WERI-Rb-1 (cell line): ENCODE measurements around the gene SV2C.
A peak's percentile ranks its signal among the peaks of the same experiment; 100 is the strongest.

ENCODE experiments used
- DNase-seq: peaks from one replicate; pipeline ENCODE4 v3.0.0-alpha.2; 2020
- H3K27ac ChIP-seq: fragments of 250-450 bp; sonication (Bioruptor Pico); 2 replicates; pipeline ENCODE4 v1.5.1; 2020; ENCODE audit warnings: mild to moderate bottlenecking, moderate library complexity
- H3K27me3 ChIP-seq: fragments of 250-450 bp; sonication (Bioruptor Pico); 2 replicates; pipeline ENCODE4 v1.5.1; 2021; ENCODE audit warnings: mild to moderate bottlenecking, low read depth, moderate library complexity; ENCODE audit not compliant: insufficient read depth, severe bottlenecking
- H3K36me3 ChIP-seq: fragments of 250-450 bp; sonication (Bioruptor Pico); 2 replicates; pipeline ENCODE4 v1.5.1; 2020; ENCODE audit warnings: mild to moderate bottlenecking, moderate library complexity
- H3K4me3 ChIP-seq: 2 replicates; pipeline ENCODE4 v1.5.1; 2011; ENCODE audit warnings: low read depth, mild to moderate bottlenecking, control low read depth, low read length
- H3K9me3 ChIP-seq: fragments of 250-450 bp; sonication (Bioruptor Pico); 2 replicates; pipeline ENCODE4 v1.5.1; 2021; ENCODE audit warnings: mild to moderate bottlenecking, moderate library complexity; ENCODE audit not compliant: severe bottlenecking
- TF ChIP-seq, protein P1 (sequence below): IDR thresholded peaks from 2 replicates; pipeline ENCODE4 v1.5.1; 2011; ENCODE audit warnings: low read depth, mild to moderate bottlenecking, control low read depth, inconsistent platforms, low read length

The SV2C gene

DNA sequence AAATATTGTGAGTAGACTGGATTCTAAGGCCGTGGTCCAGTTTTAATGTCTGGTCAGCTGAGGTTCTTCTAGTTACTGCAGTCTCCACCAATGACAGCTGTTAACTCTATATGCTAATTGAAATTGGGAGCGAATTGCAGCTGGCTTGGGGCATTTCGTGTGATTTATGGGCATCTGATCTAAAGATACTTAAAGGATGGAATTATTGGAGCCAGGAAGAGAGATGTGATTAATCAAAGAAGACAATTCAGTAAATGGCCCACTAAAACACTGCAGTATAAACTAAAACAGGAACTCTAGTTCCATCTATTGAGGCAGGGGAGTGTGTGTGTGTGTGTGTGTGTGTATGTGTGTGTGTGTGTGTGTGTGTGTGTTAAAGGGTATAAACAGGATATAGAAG is 162.4 kb downstream of the SV2C start:
- H3K9me3 ChIP-seq, result no peaks in the 10 kb centered on the region
- peak; percentile 67 for DNase-seq
- TF ChIP-seq, protein P1, sequence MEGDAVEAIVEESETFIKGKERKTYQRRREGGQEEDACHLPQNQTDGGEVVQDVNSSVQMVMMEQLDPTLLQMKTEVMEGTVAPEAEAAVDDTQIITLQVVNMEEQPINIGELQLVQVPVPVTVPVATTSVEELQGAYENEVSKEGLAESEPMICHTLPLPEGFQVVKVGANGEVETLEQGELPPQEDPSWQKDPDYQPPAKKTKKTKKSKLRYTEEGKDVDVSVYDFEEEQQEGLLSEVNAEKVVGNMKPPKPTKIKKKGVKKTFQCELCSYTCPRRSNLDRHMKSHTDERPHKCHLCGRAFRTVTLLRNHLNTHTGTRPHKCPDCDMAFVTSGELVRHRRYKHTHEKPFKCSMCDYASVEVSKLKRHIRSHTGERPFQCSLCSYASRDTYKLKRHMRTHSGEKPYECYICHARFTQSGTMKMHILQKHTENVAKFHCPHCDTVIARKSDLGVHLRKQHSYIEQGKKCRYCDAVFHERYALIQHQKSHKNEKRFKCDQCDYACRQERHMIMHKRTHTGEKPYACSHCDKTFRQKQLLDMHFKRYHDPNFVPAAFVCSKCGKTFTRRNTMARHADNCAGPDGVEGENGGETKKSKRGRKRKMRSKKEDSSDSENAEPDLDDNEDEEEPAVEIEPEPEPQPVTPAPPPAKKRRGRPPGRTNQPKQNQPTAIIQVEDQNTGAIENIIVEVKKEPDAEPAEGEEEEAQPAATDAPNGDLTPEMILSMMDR, result no peak
- no peaks in the 10 kb centered on the region for H3K36me3 ChIP-seq
- H3K27me3 ChIP-seq, result no peaks in the 10 kb centered on the region
- peak overlapping the region; percentile 51 for H3K27ac ChIP-seq
- no peak overlapping the region for H3K4me3 ChIP-seq

DNA sequence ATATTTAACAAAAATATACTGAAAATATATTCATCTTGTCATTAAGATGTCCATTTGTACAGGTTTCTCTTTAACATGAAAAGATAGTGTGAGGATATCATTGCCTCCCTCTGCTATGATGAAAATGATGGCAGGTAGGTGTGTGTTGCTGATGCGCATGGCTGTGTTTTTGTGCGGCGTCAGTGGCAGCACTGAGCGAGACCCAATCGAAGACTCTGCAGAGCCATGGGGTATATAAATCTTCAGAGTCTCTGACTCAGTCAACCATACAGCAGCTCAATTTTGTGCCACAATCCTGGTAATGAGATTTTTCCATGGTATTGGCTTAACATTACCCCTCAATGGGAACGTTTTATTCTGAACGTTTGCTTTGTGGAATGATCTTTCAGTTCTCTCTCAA is 166.4 kb downstream of the SV2C start:
- TF ChIP-seq, protein P1, result no peak
- H3K4me3 ChIP-seq, result no peak overlapping the region
- H3K36me3 ChIP-seq, result no peaks in the 10 kb centered on the region
- no peak for DNase-seq
- H3K9me3 ChIP-seq, result no peaks in the 10 kb centered on the region
- H3K27me3 ChIP-seq, result no peaks in the 10 kb centered on the region
- H3K27ac ChIP-seq, result no peak overlapping the region

DNA sequence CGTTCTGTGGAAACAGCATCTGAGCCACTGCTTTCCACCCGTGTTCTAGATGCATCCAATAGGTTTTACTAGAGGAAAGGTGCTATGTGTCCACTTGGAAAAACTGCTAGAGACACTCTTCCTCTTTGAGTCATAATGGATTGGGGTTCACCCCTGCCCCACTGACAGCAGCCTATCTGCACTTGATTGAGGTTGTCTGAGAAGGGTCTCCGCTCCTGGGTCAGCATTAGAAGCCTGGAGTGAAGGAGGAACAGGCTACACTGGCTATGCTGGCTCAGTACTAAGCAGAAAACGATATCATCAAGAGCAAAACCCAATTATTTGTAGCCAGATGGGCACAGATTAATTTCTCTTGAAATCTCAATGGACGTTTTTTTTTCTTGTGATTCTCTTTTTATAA is 167.3 kb downstream of the SV2C start:
- TF ChIP-seq, protein P1, result no peak
- DNase-seq, result no peak
- no peak overlapping the region for H3K4me3 ChIP-seq
- no peak overlapping the region for H3K27ac ChIP-seq
- H3K27me3 ChIP-seq, result no peaks in the 10 kb centered on the region
- no peaks in the 10 kb centered on the region for H3K9me3 ChIP-seq
- H3K36me3 ChIP-seq, result no peaks in the 10 kb centered on the region

DNA sequence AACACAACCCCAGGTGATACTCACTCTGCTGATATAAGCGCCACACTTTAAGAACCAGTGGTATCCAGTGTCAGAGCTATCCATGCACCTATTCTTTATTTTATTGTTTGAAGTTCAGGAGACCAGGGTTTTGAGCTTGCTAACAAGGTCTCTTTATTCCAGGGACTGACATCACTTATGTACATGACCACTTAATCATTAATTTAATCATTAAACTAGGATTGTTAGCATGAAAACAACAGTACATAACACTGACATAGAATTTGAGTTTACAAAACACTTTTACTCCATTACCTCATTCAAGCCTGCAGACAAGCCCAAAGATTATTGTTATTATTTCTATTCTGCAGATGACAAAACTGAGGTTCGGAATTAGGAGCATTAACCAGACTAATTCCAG is 168.5 kb downstream of the SV2C start:
- Histone ChIP-seq H3K9me3 (no peaks in the 10 kb centered on the region), H3K27ac (no peak overlapping the region), H3K27me3 (no peaks in the 10 kb centered on the region), H3K36me3 (no peaks in the 10 kb centered on the region), H3K4me3 (no peak overlapping the region)
- no peak for DNase-seq
- TF ChIP-seq, protein P1, result no peak

DNA sequence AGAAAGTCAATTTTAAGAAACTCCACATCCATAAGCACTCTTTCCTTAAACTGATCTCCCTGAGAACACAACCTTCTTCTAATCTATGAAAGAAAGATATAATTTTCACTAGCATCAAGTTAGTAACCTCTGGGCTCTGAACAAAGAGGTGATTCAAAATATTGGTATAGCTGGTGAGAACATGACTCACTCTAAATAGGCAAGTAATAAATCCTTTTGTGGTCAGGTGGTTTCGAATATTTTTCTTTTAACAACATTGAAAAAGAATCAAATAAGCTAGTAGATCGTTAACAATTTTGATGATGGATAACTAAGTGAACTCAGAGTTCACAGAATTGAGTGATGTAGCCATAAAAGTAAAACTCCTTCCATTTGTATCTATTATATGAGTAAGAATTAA is 169.3 kb downstream of the SV2C start:
- no peak overlapping the region for H3K4me3 ChIP-seq
- TF ChIP-seq, protein P1, result no peak
- H3K36me3 ChIP-seq, result no peaks in the 10 kb centered on the region
- no peaks in the 10 kb centered on the region for H3K27me3 ChIP-seq
- H3K9me3 ChIP-seq, result no peaks in the 10 kb centered on the region
- no peak for DNase-seq
- H3K27ac ChIP-seq, result no peak overlapping the region

DNA sequence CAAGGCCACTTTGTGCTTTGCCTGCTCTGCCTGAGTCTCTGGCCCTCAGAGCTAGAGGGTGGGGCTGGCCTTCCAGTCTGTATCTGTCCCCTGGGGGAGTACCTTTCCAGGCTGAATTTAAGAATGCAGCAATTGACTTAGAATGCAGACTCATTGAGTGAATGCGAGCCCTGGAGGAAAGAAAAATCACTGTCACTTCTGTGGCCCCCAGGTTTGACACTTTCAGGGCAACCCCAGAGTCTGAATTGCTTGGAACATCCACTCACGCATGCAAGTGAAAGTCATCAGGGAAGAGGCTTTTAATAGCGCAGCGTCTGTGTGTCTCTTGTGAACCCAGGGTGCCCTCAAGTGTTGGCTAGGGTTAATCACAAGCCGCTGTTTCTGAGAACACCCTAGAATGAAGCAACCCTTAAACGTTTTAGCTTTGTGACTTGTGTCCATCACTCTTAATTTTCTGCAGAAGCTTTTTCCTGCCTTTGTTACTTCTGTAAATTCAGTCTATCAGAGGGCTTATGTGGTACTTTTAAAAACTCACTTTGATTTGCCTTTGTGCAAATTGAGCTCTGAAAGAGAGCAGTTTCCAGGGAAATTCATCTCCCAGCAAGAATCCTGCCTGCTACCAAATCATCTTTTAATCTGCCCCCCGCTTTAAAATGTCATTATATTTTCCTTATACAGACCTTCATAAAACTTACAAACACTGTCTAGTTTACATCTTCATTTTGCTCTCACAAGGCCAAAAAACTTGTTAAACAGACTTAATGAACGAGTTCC is 173.1 kb downstream of the SV2C start:
- peak; percentile 71 for DNase-seq
- Histone ChIP-seq H3K4me3 (no peak overlapping the region), H3K36me3 (no peaks in the 10 kb centered on the region)

More for the DNA sequence above, 173.1 kb downstream of the SV2C start:
- TF ChIP-seq, protein P1, result peak; percentile 88
- no peaks in the 10 kb centered on the region for H3K27me3 ChIP-seq
- H3K9me3 ChIP-seq, result no peaks in the 10 kb centered on the region
- H3K27ac ChIP-seq, result no peak overlapping the region
